GM19025 (cell line): ENCODE results near the gene HEY2.
"Not testable (repeated sequence)": the region's sequence is repeated elsewhere in the genome, so short reads cannot be mapped to it uniquely, and the experiment has no call there.

ENCODE experiments used
- ATAC-seq: cut with Tn5 transposase; IDR thresholded peaks from one replicate; pipeline ENCODE4 v1.9.1; 2021; ENCODE audit warnings: mild to moderate bottlenecking, low read depth, moderate library complexity; ENCODE audit not compliant: unreplicated experiment

Gene HEY2

DNA sequence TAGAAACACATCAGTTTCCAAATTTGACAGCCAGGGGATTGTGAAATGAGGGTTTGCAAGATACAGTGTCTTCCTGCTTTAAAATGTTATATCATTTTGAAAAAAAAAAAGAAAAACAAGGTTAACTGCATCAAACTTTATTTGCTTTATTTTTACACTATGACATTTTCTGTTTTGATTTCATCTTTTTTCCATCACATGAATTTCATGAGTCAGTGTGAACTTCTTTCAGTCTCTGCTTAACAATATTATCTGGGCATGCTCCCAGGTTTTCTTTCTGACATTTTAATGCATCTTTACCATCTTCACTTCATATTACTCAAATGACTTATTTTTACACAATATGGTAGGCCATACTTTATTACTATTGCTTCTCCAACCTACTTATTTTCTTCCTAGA is 43.2 kb downstream of the HEY2 start:
- ATAC-seq = no peak

DNA sequence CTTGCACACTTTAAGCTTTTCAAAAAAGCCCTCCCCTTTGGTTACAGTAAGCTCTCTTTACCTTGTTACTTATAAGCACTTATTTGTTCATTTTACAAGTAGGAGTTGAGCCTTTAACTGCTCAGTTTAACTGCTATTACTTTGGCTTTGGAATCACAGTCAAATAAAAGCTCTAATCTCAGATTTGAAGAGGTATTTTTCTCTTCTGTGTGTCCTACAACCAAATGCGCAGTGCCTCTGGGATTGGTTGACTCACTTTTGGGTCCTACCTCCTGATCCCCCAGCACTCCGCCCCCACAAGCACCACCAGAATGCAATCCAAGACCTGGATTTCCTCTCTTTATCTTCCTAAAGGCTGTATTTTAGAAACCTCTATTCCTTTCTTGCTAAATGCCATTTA is 43.8 kb downstream of the HEY2 start:
- ATAC-seq = no peak

DNA sequence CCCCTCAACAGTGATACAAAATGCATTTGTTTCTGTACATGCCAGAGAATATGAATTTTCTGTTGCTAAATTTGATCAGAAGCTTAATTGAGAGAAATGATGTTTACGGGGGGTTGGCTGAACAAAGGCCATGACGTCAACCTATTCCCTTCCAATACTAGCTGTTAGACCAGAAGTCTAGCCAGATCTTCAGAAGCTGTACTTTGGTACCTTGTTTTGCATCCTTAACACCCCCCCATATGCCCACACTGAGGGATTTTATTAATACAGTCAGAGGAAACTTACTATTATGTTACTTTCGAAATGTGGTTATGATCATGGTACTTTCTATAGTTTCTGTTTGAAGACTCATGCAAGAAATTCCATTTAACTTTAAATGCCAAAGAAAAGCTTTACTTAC is 44.4 kb downstream of the HEY2 start:
- no peak for ATAC-seq

DNA sequence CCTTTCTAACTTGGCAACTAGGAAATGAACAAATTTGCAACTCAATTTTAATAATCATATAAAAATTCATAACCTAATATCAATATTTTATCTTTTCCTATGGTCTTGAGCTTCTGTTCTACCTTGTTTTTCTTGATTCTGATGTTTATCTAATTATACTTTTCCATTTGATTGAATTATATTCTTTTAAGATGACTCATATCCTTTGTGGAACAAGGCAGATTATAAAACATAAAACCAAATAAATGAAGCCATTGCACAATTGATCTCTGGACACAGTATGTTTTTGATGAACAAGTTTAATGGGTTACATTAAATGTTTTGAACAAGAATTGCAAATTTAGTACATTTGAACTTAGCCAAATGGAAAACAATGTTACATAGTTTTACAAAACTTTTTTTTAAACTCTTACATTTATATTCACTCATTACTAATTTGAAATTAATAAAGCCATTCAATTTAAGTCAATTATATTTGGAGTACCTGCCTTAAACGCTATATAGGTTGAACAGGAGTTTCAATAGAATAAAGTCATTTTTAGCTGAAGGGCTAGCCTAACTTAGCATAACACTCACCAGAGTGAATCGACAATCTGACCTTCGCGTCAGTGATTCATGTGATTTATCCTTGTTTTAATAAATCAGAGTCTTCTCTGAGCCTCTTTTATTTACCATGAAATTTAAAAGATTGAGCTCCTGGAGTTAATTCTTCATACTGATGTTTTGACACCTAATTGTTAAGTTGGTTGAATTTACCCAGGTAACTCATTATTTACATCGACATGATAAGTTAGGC is 45.1 kb downstream of the HEY2 start:
- ATAC-seq = no peak

DNA sequence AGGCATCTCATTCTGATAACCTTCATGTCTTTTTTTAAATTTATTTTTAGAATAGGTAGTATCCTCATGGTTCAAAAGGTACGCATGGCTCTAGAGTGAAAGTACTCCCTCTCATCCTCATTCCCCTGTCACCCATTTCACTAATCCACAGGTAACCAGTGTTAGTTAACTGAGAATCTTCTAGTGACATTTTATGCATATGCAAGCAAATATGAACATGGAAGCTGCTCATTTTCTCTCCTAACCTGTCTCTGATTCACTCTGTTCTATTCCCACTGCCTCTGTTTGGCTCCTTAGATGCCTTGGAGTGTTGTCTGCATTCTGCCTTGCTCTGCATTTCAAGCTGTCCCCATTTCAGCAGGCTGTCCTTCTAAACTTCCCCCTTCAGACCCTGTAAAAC is 45.9 kb downstream of the HEY2 start:
- ATAC-seq = no peak

DNA sequence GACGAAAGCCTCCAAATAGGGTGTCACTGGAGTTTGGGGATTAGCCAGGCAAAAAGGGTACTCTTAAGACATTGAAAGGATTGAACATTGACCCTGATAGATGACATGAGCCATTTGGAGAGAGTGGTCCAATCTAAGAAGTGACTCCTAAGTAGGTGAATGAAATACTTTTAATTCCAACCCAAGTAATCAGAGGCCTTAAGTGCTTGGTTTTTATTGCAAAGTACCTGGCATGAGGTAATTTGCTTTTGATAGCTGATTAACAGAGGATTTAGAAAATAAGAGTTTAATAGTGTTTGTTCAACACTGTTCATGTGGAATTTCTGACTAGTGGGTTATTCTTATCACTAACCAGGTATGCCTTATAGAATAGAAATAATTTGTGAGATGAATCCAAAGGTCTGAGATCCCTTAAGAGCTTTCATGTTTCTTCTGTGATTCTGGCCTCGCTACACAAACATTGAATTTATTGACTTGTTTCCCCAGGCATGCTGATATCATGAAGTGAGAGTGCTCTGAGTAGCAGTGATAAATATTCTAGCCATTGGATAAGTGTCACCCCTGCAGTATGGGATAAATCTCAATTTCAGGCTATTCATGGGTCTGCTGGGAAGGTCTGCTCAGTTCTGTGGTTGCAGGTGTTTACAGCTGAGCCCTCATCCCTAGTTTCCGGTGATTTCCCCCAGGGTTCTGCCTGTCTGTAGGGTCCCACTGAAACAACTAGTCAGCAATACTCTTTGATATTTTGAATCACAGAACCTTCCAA is 47.9 kb downstream of the HEY2 start:
- ATAC-seq = no peak

DNA sequence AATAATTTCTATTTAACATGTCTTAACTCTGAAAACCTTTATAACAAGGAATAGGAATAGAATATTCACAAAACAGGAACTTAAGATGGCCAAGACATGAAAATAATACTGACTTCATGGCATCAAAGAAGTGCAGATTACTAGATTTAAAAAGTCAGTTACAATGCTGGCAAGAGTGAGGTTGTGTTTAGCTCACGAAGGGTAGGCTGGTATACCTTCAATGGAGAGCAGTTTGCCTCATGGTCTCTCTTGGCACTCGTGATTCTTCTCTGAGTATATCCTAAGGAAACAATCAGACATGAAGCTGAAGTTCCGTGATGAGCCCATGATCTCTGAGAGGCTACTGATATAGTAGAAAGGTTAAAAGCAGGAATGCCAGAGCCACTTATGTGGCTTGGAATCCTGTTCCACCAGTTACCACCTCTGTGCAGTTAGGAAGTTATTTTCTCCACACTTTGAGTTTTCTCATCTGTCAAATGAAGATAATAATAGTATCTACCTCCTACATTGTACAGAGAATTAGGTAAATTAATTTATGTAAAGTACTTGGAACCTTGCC is 48.5 kb downstream of the HEY2 start:
- no peak for ATAC-seq

DNA sequence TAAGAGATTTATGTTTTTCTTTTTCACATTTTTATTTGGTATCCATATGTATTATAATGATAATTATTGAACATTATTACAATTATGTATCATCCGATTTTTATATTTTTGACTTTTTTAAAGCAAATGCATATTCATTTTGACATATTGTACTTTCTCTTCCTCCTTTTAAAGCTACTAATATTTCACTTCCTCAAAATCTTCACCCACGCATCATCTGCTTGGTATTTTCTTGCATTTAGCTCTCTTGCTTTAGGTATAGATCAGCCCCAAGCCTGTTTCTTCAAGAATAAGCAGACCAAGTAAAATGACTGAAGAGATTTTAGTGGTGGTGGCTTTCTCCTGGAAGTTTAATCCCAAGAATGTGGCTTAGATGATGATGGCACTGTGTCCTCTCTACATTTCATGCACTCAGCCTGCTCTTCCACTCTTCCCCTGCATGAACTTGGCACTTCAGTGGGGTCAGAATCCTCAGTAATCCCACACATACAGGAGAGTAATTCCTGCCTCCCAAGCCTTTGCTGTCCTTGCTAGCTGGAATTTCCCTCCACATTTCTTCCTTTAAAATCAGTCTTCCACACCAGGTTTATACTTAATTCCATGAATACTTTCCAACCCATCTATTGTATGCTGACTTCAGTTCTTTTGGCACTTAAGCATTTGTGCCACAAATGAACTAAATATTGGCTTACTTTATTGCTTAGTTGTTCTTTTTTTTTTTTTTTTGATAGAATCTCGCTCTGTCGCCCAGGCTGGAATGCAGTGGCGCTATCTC is 49.5 kb downstream of the HEY2 start:
- ATAC-seq = peak; percentile 79

DNA sequence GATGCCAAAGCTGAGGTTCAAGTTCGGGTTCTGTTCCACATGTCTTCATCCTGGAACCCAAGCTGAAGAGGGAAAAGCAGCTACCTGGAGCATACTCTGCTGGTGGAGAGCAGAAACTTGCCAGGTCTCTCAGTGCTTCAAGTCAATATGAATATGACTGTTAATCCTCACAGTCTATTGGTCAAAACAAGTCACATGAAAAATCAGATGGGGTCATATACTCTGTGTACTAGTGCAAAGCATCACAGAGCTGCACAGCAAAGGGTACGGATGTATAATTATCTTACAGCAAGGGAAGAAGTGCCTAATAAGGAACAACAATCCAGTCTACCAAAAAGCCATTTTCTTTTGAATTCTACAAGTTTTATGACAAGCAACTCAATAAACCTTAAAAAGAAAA is 53.0 kb downstream of the HEY2 start:
- no peak for ATAC-seq

DNA sequence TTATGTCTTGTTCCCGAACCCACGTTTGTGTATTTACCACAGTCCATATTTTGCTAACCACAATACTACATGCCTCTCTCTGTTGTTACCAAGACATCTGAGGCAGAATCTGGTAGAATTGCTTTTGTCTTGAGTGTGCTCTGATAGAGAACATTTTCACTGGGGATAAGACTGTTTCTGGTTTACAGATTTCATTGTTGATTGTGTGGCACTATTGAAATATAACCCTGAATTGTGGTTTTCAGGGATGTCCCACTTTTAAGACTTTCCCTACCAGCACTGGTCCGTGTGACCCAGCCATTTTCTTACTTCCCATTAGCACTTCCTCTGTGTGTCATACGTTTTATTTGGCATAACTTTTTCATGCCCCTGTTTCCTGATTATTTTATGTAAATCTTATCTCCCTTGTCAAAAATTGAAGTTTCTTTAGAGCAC is 53.5 kb downstream of the HEY2 start:
- no peak for ATAC-seq

DNA sequence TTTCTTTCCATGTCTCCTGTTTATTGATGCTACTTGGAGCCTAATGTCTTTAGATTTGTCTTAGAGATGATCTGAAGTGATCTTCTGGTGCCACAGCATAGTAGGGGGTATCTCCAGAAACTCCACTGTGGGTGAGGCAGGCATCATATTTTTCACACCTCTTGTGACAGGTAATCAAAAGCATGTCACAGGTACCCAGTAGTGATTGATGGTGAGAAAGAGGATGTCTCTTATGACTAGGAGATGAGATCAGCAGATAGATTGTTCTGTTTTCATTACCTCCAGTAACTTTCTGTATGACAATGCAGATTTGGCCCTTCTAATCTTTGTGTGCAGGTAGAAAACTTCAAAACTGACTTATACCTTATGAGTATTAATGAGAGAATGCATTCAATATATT is 54.8 kb downstream of the HEY2 start:
- no peak for ATAC-seq

DNA sequence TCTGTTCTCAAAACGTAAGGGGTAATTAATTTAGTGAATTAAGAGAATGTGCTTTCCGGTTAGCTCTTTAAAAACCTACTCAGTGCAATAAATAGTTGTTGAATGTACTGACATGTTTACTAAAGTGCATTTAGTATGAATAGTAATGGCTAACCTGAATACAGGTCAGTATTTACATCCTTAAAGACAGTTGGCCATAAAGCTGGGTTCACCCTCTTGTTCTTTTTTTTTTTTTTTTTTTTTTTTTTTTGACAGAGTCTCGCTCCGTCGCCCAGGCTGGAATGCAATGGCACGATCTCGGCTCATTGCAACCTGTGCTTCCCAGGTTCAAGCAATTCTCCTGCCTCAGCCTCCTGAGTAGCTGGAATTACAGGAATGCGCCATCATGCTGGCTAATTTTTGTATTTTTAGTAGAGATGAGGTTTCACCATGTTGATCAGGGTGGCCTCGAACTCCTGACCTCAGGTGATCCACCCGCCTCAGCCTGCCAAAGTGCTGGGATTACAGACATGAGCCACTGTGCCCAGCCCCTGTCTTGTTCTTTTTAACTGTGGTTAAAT is 55.5 kb downstream of the HEY2 start:
- not testable (repeated sequence) for ATAC-seq

DNA sequence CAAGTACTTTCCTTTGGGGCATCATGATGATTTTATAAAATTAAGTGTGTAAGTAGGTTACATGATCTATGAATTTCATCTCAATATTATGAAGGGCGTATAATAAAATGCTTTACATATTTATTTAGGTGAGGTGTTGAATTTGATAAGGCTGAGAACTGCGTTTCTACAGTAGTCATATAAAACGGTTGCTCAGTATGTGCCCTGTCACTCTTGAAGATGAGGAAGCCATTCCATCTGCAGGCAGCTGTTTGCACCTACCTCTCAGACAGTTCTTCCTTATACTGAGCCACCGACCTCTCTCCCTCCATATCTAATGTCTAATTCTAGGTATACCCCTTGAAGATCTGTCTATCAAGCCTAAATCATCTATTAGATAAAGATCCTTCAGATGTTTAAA is 57.4 kb downstream of the HEY2 start:
- ATAC-seq = no peak

DNA sequence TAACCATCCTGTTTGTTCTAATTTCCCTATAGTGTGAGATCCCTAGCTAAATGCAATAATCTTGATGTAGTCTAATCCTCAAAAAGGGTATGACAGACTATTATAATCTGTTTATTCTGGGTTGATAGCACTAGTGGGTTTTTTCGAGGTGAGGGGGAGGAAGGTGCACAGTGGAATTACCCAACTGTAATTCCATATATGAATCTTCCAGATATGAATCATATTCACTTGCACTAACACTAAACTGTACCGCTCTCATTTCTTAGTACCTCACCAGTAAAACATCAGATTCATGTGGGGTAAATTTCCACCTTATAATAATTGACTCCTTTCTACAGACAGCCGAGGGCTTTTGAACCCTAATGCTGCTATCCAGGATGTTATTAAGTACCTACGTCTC is 57.9 kb downstream of the HEY2 start:
- ATAC-seq = no peak

DNA sequence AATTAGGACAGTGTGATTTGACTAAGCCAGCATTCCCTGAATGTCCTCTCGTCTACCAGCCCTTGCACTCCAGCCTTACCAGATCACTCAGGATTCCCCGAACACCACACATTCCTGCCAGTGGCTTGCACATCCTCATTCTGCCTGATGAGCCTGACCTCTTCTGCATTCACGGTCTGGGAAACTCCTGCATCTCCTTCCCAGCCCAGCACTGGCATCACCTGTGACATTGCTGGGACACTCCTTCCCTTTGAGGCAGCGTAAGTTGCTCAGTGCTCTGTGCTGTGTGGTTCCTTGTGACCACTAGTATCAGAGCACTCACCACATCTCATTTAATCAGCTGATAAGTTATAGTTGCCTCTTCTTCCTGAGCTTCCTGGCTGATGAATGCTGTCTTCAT is 58.6 kb downstream of the HEY2 start:
- no peak for ATAC-seq

DNA sequence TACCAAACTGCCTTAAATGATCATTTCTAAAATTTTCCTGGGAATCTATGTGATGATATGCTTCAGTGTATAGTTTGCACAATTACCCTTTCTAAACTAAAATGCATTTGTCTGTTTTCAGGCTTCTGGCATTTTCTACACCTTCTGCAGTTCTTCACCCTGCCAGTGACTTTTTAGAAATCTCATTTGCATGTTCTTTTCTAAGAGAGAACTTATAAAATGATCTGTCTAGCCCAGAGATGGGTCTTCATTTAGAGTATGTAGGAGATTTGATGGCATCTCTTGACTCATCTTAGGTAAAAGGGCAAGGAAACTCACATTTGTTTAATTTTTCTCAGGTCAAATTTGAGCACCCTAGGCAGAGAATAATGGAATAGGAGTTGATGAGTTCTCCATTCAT is 59.2 kb downstream of the HEY2 start:
- ATAC-seq = no peak

DNA sequence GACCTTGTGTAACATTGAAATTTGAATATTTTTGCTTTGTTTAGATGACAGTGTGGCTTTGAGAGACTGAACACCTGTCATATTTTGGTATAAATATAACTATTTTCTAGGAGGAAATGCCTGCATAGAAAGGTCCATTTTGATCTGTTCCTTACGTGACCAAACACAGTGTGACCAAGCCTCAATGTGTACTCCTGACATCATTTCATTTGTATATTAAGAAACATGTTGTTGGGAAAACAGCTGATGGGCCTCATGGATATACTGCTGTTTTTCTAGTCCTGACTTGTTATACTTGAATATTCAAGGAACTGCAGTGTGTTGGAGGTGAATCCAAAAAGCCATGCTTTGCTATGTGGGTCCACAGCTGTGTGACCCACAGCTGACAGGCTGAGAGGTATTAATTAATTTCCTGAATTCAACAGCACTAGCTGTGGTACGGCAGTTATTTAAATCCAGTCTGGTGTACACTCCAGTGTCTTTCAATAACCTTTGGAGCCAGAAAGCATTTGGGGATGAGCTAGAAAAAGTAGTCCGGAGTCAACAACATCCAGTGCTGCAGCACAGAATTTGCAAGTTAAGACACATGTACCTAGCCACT is 60.2 kb downstream of the HEY2 start:
- no peak for ATAC-seq

DNA sequence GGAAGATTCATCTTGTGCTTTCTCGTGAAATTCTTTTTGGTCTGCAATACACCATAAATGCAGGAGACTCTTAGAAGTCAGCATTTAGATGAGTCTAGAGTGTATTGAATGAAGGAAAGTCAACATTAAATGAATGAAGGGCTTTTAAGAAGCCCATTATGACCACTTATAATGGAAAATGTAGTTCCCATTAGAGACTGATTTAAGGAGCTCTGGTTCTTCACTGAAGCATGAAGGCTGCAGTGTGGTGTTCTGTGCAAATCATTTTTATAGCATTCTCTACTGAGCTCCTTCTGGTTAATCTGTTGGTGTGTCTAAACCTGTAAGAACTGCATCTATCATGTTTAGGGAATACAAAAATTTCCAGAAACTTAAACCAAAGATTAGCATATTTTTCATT is 61.0 kb downstream of the HEY2 start:
- no peak for ATAC-seq
